Erythroblast (primary cell): ENCODE data around the gene RSPRY1.

ENCODE experiments used
- DNase-seq, 2 experiments: peaks; one replicate each; lab custom pipeline; 2025; lab: John Stamatoyannopoulos, UW
- GATA1 ChIP-seq: IDR thresholded peaks from 2 replicates; pipeline ENCODE4 v1.6.1; 2011; ENCODE audit warnings: low read depth, mild to moderate bottlenecking, control low read depth, low read length, moderate library complexity
- POLR2A ChIP-seq: IDR thresholded peaks from 2 replicates; pipeline ENCODE4 v1.6.1; 2011; ENCODE audit warnings: mild to moderate bottlenecking, low read length

RSPRY1 gene

GRCh38 chr16:57253466-57253865, 67.3 kb downstream of the RSPRY1 start:
- TF ChIP-seq POLR2A = no peak
- no peak for TF ChIP-seq GATA1
- no peak for DNase-seq

GRCh38 chr16:57255686-57256415, 69.7 kb downstream of the RSPRY1 start:
- TF ChIP-seq GATA1 (no peak), POLR2A (no peak)
- no peak for DNase-seq

GRCh38 chr16:57256601-57257395, 70.7 kb downstream of the RSPRY1 start:
- peak; percentile 34 to 81 for DNase-seq
- TF ChIP-seq POLR2A = no peak
- TF ChIP-seq GATA1 = no peak

GRCh38 chr16:57257455-57258070, 71.4 kb downstream of the RSPRY1 start:
- DNase-seq = peak in 1 of 2 experiments; percentile 26

GRCh38 chr16:57258226-57258909, 72.2 kb downstream of the RSPRY1 start:
- TF ChIP-seq POLR2A = no peak
- TF ChIP-seq GATA1 = no peak
- no peak for DNase-seq

More at GRCh38 chr16:57257455-57258070, 71.4 kb downstream of the RSPRY1 start:
- TF ChIP-seq GATA1 = no peak
- TF ChIP-seq POLR2A = no peak

GRCh38 chr16:57258910-57259475, 72.9 kb downstream of the RSPRY1 start:
- TF ChIP-seq POLR2A (no peak), GATA1 (no peak)

DNA sequence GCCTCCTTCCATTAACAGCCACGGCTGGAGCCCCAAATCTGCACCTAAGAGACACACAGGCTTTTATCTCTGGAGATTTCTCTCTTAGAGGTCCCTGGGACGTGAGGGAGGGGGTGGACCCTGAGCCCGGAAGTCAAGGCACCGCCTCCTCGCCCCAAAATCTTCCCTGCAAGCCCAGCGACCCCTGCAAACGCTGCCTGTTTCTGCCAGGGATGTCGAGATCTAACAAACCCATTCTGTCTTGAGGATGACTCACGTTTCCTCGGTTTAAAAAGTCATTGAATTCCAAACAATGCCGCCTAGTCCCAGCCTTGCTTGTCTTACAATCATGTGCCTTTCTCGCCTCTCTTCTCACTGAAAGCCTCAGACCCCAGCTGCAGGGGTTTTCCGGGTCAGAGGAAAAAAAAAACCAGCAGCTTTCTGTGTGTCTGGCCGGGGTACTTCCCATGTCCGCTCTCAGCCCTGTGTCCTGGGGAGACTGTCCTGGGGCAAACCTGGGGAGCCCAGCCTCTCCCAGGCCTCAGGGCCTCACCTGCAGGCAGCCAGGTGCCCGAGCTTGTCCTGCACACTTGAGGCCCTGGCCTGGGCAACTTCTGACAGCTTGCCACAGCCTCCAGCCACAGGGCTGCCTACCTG, 74.3 kb downstream of the RSPRY1 start:
- peak in 1 of 2 experiments; percentile 7 for DNase-seq
- TF ChIP-seq POLR2A (no peak), GATA1 (no peak)

More at GRCh38 chr16:57258910-57259475, 72.9 kb downstream of the RSPRY1 start:
- DNase-seq = no peak

- DNase-seq = no peak
- no peak for TF ChIP-seq GATA1
- no peak for TF ChIP-seq POLR2A
These were observed 75.7 kb downstream of the RSPRY1 start for GRCh38 chr16:57261806-57262205.

GRCh38 chr16:57262841-57263540, 76.9 kb downstream of the RSPRY1 start:
- TF ChIP-seq POLR2A (no peak), GATA1 (no peak)
- DNase-seq = peak; percentile 21 to 48

GRCh38 chr16:57263541-57264351, 77.6 kb downstream of the RSPRY1 start:
- DNase-seq = no peak
- no peak for TF ChIP-seq POLR2A
- TF ChIP-seq GATA1 = no peak

- peak in 1 of 2 experiments; percentile 16 for DNase-seq
- TF ChIP-seq POLR2A (no peak), GATA1 (no peak)
These were observed 78.3 kb downstream of the RSPRY1 start for GRCh38 chr16:57264381-57264780.

DNA sequence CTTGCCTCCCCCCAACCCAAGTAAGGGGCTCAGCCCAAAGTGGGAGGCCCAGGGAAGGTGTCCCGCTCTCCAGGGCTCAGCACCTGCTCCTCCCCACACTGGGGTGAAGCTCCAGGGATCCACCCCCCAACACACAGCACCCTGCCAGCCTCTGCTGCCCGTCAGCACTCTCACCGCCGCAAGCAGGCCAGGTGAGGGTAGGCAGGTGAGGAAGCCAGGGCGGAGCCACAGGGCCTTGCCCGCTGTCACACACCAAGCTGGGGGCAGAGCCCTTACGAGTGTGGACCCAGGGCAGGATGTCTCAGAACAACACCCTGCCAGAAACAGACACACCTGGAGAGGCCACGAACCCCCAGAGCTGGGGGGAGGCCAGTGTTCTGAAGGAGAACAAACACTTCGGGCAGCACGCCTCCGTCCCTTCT, 78.8 kb downstream of the RSPRY1 start:
- TF ChIP-seq GATA1 = no peak
- no peak for TF ChIP-seq POLR2A
- no peak for DNase-seq
